Testis (tissue), 2 donors: ENCODE results near the gene VMAC.

Experiments
- POLR2A ChIP-seq: fragments of 450-650 bp; IDR thresholded peaks from one replicate; pipeline ENCODE4 v1.6.1; 2017; ENCODE audit warnings: antibody characterized with exemption, mild to moderate bottlenecking, moderate library complexity
- TF ChIP-seq, protein P1 (sequence below), 3 experiments: fragments of 450-650 bp in 2 of 3; fragments of 200-600 bp in 1 of 3; sonication (generic) in 1 of 3; IDR thresholded peaks; one replicate each; pipeline ENCODE4 v1.5.1; 2016 to 2019; ENCODE audit warnings: antibody characterized with exemption in 3 of 3, mild to moderate bottlenecking in 2 of 3, moderate library complexity in 1 of 3

DNA sequence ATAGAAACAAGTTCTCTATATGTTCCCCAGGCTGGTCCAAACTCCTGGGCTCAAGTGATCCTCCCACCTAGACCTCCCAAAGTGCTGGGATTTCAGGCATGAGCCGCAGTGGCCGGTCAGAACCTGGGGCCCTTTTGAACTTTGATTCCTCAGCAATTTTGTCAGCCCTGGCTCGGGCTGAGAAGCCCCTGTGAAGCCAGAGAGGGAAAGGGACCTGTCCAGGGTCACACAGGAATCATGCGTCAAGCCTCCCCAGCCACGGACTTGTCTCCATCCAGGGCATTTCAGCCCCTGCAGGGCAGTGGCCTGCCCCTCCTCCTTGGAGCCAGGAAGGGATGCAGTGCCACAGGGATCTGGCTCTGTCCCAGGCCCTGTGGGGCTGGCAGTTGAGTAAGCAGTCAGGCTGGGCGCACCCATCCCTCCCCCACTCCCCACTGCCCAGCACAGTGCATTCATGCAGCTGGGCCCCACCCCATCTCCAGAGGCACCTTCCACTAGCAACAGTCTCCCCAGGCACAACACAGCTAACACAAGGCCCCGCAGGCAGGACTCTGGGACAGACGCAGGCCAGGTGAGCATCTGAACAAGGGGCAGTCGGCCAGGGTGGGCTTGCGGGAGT, 9.2 kb downstream of the VMAC start, which contains the start of gene CAPS:
- no peak for TF ChIP-seq POLR2A
- TF ChIP-seq, protein P1, sequence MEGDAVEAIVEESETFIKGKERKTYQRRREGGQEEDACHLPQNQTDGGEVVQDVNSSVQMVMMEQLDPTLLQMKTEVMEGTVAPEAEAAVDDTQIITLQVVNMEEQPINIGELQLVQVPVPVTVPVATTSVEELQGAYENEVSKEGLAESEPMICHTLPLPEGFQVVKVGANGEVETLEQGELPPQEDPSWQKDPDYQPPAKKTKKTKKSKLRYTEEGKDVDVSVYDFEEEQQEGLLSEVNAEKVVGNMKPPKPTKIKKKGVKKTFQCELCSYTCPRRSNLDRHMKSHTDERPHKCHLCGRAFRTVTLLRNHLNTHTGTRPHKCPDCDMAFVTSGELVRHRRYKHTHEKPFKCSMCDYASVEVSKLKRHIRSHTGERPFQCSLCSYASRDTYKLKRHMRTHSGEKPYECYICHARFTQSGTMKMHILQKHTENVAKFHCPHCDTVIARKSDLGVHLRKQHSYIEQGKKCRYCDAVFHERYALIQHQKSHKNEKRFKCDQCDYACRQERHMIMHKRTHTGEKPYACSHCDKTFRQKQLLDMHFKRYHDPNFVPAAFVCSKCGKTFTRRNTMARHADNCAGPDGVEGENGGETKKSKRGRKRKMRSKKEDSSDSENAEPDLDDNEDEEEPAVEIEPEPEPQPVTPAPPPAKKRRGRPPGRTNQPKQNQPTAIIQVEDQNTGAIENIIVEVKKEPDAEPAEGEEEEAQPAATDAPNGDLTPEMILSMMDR (IDR thresholded peaks at IDR 0.05) = no peak
